Measurements from ENCODE around the gene SKOR2. TPM values are rescaled to one million over a fixed set of nuclear protein-coding genes. Genes with fewer than 3 reads are reported as not detected.

The SKOR2 gene
- total and polyA plus RNA-seq, 2 of the 13 experiments (the other 11 are each of a cell fraction or from before 2014, with no cell fraction given), result not detected

DNA sequence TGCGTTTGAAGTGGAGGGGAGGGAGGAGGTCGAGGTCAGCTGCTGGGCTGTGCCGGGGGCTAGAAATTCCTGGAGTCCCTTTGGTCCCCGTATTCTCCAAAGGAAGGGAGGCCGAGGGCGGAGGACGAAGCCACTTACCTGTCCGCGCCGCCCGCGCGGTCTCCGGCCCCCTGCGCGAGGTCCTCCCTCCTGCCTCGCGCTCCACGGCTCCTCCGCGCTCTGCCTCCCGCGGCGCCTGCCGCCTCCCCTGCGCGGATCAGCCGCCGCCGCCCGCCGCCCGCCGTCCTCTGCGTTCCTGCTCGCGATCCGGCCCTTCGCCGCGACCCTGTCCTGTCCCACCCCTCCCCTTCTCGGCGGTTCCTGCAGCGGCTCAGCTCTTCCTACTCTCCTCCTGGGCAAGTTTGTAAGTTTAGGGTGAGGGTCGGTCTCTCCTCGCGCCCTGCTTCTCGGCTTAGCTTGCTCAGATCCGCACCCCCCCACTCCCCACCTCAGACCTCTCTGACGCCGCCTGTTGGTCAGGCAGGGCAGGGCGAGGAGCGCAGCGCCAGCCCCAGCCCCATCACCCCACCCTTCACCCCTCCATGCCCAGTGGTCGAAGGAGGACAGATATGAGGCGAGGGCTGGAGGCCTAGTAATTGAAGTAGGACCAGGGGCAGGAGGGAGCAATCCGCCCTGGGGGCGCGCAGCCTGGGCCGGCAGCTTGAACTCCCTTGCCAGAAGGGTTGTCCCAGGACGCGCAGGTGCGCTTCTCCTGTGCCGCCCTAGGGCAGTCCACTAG lies 9.7 kb upstream of the SKOR2 start (continued):
- TF ChIP-seq, protein P1, sequence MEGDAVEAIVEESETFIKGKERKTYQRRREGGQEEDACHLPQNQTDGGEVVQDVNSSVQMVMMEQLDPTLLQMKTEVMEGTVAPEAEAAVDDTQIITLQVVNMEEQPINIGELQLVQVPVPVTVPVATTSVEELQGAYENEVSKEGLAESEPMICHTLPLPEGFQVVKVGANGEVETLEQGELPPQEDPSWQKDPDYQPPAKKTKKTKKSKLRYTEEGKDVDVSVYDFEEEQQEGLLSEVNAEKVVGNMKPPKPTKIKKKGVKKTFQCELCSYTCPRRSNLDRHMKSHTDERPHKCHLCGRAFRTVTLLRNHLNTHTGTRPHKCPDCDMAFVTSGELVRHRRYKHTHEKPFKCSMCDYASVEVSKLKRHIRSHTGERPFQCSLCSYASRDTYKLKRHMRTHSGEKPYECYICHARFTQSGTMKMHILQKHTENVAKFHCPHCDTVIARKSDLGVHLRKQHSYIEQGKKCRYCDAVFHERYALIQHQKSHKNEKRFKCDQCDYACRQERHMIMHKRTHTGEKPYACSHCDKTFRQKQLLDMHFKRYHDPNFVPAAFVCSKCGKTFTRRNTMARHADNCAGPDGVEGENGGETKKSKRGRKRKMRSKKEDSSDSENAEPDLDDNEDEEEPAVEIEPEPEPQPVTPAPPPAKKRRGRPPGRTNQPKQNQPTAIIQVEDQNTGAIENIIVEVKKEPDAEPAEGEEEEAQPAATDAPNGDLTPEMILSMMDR (CRISPR knock-in tag; IDR thresholded peaks at IDR 0.05), result 0 out of 2 replicates have a peak, but pooled peaks have one; percentile 7
- TF ChIP-seq ZNF747 (CRISPR knock-in tag; IDR thresholded peaks at IDR 0.05; ENCODE audit: borderline replicate concordance) (no peak), AHR (CRISPR knock-in tag; IDR thresholded peaks at IDR 0.05) (no peak), ZNF441 (CRISPR knock-in tag; IDR thresholded peaks at IDR 0.05; ENCODE audit: borderline replicate concordance) (no peak), ISL2 (CRISPR knock-in tag; IDR thresholded peaks at IDR 0.05) (no peak), ZNF558 (CRISPR knock-in tag; IDR thresholded peaks at IDR 0.05; ENCODE audit: borderline replicate concordance) (no peak)
- TF ChIP-seq, protein P2, sequence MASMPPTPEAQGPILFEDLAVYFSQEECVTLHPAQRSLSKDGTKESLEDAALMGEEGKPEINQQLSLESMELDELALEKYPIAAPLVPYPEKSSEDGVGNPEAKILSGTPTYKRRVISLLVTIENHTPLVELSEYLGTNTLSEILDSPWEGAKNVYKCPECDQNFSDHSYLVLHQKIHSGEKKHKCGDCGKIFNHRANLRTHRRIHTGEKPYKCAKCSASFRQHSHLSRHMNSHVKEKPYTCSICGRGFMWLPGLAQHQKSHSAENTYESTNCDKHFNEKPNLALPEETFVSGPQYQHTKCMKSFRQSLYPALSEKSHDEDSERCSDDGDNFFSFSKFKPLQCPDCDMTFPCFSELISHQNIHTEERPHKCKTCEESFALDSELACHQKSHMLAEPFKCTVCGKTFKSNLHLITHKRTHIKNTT (CRISPR knock-in tag; IDR thresholded peaks at IDR 0.05), result no peak
- TF ChIP-seq, protein P3, sequence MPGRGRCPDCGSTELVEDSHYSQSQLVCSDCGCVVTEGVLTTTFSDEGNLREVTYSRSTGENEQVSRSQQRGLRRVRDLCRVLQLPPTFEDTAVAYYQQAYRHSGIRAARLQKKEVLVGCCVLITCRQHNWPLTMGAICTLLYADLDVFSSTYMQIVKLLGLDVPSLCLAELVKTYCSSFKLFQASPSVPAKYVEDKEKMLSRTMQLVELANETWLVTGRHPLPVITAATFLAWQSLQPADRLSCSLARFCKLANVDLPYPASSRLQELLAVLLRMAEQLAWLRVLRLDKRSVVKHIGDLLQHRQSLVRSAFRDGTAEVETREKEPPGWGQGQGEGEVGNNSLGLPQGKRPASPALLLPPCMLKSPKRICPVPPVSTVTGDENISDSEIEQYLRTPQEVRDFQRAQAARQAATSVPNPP (CRISPR knock-in tag; IDR thresholded peaks at IDR 0.05), result no peak
- TF ChIP-seq, protein P4, sequence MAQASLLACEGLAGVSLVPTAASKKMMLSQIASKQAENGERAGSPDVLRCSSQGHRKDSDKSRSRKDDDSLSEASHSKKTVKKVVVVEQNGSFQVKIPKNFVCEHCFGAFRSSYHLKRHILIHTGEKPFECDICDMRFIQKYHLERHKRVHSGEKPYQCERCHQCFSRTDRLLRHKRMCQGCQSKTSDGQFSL (CRISPR knock-in tag; IDR thresholded peaks at IDR 0.05), result 0 out of 2 replicates have a peak, but pooled peaks have one; percentile 20
- TF ChIP-seq, protein P5, sequence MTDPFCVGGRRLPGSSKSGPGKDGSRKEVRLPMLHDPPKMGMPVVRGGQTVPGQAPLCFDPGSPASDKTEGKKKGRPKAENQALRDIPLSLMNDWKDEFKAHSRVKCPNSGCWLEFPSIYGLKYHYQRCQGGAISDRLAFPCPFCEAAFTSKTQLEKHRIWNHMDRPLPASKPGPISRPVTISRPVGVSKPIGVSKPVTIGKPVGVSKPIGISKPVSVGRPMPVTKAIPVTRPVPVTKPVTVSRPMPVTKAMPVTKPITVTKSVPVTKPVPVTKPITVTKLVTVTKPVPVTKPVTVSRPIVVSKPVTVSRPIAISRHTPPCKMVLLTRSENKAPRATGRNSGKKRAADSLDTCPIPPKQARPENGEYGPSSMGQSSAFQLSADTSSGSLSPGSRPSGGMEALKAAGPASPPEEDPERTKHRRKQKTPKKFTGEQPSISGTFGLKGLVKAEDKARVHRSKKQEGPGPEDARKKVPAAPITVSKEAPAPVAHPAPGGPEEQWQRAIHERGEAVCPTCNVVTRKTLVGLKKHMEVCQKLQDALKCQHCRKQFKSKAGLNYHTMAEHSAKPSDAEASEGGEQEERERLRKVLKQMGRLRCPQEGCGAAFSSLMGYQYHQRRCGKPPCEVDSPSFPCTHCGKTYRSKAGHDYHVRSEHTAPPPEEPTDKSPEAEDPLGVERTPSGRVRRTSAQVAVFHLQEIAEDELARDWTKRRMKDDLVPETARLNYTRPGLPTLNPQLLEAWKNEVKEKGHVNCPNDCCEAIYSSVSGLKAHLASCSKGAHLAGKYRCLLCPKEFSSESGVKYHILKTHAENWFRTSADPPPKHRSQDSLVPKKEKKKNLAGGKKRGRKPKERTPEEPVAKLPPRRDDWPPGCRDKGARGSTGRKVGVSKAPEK (CRISPR knock-in tag; IDR thresholded peaks at IDR 0.05; ENCODE audit: borderline replicate concordance), result no peak
- TF ChIP-seq, protein P6, sequence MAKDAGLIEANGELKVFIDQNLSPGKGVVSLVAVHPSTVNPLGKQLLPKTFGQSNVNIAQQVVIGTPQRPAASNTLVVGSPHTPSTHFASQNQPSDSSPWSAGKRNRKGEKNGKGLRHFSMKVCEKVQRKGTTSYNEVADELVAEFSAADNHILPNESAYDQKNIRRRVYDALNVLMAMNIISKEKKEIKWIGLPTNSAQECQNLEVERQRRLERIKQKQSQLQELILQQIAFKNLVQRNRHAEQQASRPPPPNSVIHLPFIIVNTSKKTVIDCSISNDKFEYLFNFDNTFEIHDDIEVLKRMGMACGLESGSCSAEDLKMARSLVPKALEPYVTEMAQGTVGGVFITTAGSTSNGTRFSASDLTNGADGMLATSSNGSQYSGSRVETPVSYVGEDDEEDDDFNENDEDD (CRISPR knock-in tag; IDR thresholded peaks at IDR 0.05; ENCODE audit: borderline replicate concordance), result no peak

All from HepG2 (cell line).